ENCODE data around the gene MIAT.

- no peak for TF ChIP-seq CTCF (conservative IDR thresholded peaks at IDR 0.05; ENCODE audit: low read depth, low read length)
- TF ChIP-seq USF2 (IDR thresholded peaks at IDR 0.05; ENCODE audit: low read depth, low read length), result no peak
- TF ChIP-seq POLR2A (IDR thresholded peaks at IDR 0.05; ENCODE audit: low read depth, low read length), result no peak
- no peak for TF ChIP-seq RAD21 (IDR thresholded peaks at IDR 0.05; ENCODE audit: low read length)
- TF ChIP-seq MAZ (IDR thresholded peaks at IDR 0.05; ENCODE audit: borderline replicate concordance, low read depth, low read length), result no peak
- TF ChIP-seq RFX5 (IDR thresholded peaks at IDR 0.05; ENCODE audit: low read depth, low read length), result no peak
- TF ChIP-seq MXI1 (IDR thresholded peaks at IDR 0.05; ENCODE audit: borderline replicate concordance, low read depth, low read length), result no peak
These were observed 43.9 kb downstream of the MIAT start for GRCh38 chr22:26701323-26701722.

Data from IMR-90 (cell line).